ENCODE data around the gene HES1. TPM values are rescaled to one million over a fixed set of nuclear protein-coding genes. Genes with fewer than 3 reads are reported as not detected.

The HES1 gene
- total and polyA plus RNA-seq, 10 of the 15 experiments (the other 5 are each of a cell fraction or from before 2014, with no cell fraction given) = 0.46 to 5.3 (median 2.3) TPM

- peak overlapping the region; percentile 52 for H3K4me2 ChIP-seq (ENCODE audit: control insufficient read depth, insufficient read depth)
- no peaks in the 10 kb centered on the region for H4K20me1 ChIP-seq (ENCODE audit: control insufficient read depth, insufficient read depth)
- no TSS peak for BruUV-seq (replicated peaks)
- CTCF ChIA-PET = no interaction called here
- POLR2A ChIA-PET = no interaction called here
- DNase-seq (ENCODE audit: low read depth, low spot score) (no peak), FAIRE-seq (no peak), ATAC-seq (no peak)
- no peaks in the 10 kb centered on the region for H3K36me3 ChIP-seq (ENCODE audit: control insufficient read depth in 2 of 2, insufficient read depth in 2 of 2, low read length in 1 of 2)
- H3K79me2 ChIP-seq (ENCODE audit: control insufficient read depth, insufficient read depth, low read length) = no peaks in the 10 kb centered on the region
- intact Hi-C loops (cut with micrococcal nuclease; ENCODE audit: unreplicated experiment) = no loop called here
- peaks cover 1 to 3% of the 10 kb centered on the region in 2 experiments for H3K27me3 ChIP-seq (replicated peaks in 1 of 2; ENCODE audit: control insufficient read depth in 2 of 2, insufficient read depth in 2 of 2, low read length in 1 of 2)
- RAD21 ChIA-PET (ENCODE audit: unreplicated experiment) = interaction anchor here (0.6 to 1.5 kb wide), 3 partner anchors 32 to 76 kb away, joined by 3 to 9 read pairs (median 4); no protein-coding TSS in a partner anchor
- 15% methylated on average over 17 of the region's 41 CpGs for WGBS (ENCODE audit: insufficient coverage, insufficient replicate concordance, low lambda C conversion rate, missing lambda C conversion rate)
- SMC1A ChIA-PET (ENCODE audit: uncharacterized antibody, unreplicated experiment) = no interaction called here
- in situ Hi-C loops (cut with MboI) = loop anchor here (10.0 kb wide), 1 partner anchor 349 kb away; no protein-coding TSS in a partner anchor
- TF ChIP-seq CHD4 (IDR thresholded peaks at IDR 0.05) (no peak), IKZF1 (conservative IDR thresholded peaks at IDR 0.05) (no peak), NRF1 (conservative IDR thresholded peaks at IDR 0.05; ENCODE audit: low read depth, low read length) (no peak), ZNF384 (IDR thresholded peaks at IDR 0.05; ENCODE audit: borderline replicate concordance, low read depth, low read length) (no peak), PML (IDR thresholded peaks at IDR 0.05; ENCODE audit: low read length) (no peak), TAF1 (IDR thresholded peaks at IDR 0.05; ENCODE audit: borderline replicate concordance, low read depth, low read length) (no peak), RUNX3 (IDR thresholded peaks at IDR 0.05; ENCODE audit: low read length) (0 out of 2 replicates have a peak, but pooled peaks have one; percentile 19), GATAD2B (conservative IDR thresholded peaks at IDR 0.05; ENCODE audit: low read depth) (no peak), ASH2L (IDR thresholded peaks at IDR 0.05; ENCODE audit: borderline replicate concordance, low read depth) (no peak), IRF4 (IDR thresholded peaks at IDR 0.05; ENCODE audit: low read depth, low read length) (no peak), YBX1 (IDR thresholded peaks at IDR 0.05) (no peak), NBN (IDR thresholded peaks at IDR 0.05) (no peak), IKZF2 (IDR thresholded peaks at IDR 0.05) (peak in 1 of 2 experiments; percentile 23; a peak in 1 of 4 replicates), POLR2AphosphoS5 (IDR thresholded peaks at IDR 0.05; ENCODE audit: low read length) (no peak), MLLT1 (IDR thresholded peaks at IDR 0.05) (0 out of 2 replicates have a peak, but pooled peaks have one; percentile 23), NFXL1 (IDR thresholded peaks at IDR 0.05; ENCODE audit: borderline replicate concordance) (no peak), NFIC (IDR thresholded peaks at IDR 0.05; ENCODE audit: low read depth, low read length) (no peak), NR2C2 (IDR thresholded peaks at IDR 0.05; ENCODE audit: borderline replicate concordance, control insufficient read depth, insufficient read length, low read depth) (no peak), CHD2 (IDR thresholded peaks at IDR 0.05; ENCODE audit: borderline replicate concordance, low read depth, low read length) (0 out of 2 replicates have a peak, but pooled peaks have one; percentile 42), GABPA (IDR thresholded peaks at IDR 0.05; ENCODE audit: low read depth) (no peak), RAD51 (IDR thresholded peaks at IDR 0.05) (no peak), STAT3 (IDR thresholded peaks at IDR 0.05; ENCODE audit: low read depth, low read length) (no peak), MYB (IDR thresholded peaks at IDR 0.05; ENCODE audit: borderline replicate concordance, low read depth, low read length) (no peak), KAT2A (conservative IDR thresholded peaks at IDR 0.05; ENCODE audit: control insufficient read depth, low read depth, low read length) (no peak), HDAC2 (IDR thresholded peaks at IDR 0.05) (no peak), EGR1 (IDR thresholded peaks at IDR 0.05; ENCODE audit: borderline replicate concordance in 1 of 2, low read depth in 2 of 2, low read length in 2 of 2) (peak in 1 of 2 experiments; percentile 48; a peak in 1 of 3 replicates), TCF3 (IDR thresholded peaks at IDR 0.05; ENCODE audit: borderline replicate concordance, insufficient read depth, low read depth, low read length) (no peak), JUND (IDR thresholded peaks at IDR 0.05; ENCODE audit: low read depth, low read length) (no peak)
- H3K27ac ChIP-seq (ENCODE audit: control insufficient read depth, insufficient read depth) = no peak overlapping the region
- no peak overlapping the region for H3K4me3 ChIP-seq
- peaks cover 4% of the 10 kb centered on the region; the same call in 2 of the 3 replicates for H3K9me3 ChIP-seq (replicated peaks; ENCODE audit: control insufficient read depth, insufficient read depth, low read length)
- no peak overlapping the region; the same call in 1 of the 2 replicates for H2AFZ ChIP-seq (ENCODE audit: control insufficient read depth, low read depth, low read length)
- peaks cover 27% of the 10 kb centered on the region for H3K4me1 ChIP-seq (ENCODE audit: control insufficient read depth, insufficient read depth, low read length)
- H3K9ac ChIP-seq (ENCODE audit: control insufficient read depth, insufficient read depth, low read length) = no peak overlapping the region
Measured at GRCh38 chr3:194133661-194134230, 2.2 kb upstream of the HES1 start.

Measured in GM12878 (cell line).